ENCODE results near the gene C3orf38.
"Not testable (repeated sequence)": the region's sequence is repeated elsewhere in the genome, so short reads cannot be mapped to it uniquely, and the experiment has no call there.

The C3orf38 gene

DNA sequence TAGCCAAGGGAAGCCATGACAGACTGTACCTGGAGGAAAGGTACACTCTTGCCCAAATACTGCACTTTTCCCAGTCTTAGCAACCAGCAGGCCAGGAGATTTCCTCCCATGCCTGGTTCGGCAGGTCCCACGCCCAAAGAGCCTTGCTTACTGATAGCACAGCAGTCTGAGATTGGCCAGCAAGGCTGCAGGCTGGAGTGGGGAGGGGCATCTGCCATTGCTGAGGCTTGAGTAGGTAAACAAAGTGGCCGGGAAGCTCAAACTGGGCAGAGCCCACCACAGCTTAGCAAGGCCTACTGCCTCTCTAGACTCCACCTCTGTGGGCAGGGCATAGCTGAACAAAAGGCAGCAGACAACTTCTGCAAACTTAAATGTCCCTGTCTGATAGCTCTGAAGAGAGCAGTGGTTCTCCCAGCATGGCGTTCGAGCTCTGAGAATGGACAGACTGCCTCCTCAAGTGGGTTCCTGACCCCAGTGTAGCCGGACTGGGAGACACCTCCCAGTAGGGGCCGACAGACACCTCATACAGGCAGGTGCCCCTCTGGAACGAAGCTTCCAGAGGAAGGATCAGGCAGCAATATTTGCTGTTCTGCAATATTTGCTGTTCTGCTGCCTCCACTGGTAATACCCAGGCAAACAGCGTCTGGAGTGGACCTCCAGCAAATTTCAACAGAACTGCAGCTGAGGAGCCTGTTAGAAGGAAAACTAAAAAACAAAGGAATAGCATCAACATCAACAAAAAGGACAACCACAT lies 32.6 kb downstream of the C3orf38 start:
- H3K9me3 ChIP-seq (ENCODE audit: control insufficient read depth, insufficient read depth, low read length); H3K9ac ChIP-seq (ENCODE audit: low read depth, low read length); H3K4me1 ChIP-seq (ENCODE audit: insufficient read depth, low read length); H3K36me3 ChIP-seq (ENCODE audit: insufficient read depth, low read length): not testable (repeated sequence)

DNA sequence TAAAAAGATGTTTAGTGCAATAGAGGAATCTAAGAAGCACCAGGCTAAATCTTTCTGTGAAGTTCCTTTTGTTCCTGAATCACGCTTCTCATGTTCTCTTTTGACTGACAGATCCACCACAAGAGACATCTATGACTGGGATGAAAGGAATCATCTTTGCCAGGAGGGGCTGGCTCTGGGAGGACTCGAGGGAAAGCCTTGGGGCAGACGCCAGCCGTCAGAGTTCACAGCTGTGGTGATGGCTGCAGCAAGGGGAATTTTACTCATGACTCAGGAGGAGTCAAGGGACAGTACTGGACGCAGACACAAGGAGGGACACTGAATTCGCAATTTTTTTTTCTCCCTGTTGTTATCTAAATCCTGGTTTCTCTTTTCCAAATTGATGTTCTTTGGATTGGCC lies 38.7 kb downstream of the C3orf38 start:
- H3K36me3 ChIP-seq (ENCODE audit: insufficient read depth, low read length): no peaks in the 10 kb centered on the region
- H3K9me3 ChIP-seq (ENCODE audit: control insufficient read depth, insufficient read depth, low read length): peaks cover 6% of the 10 kb centered on the region; the same call in 1 of the 2 replicates
- no peaks in the 10 kb centered on the region for H3K4me1 ChIP-seq (ENCODE audit: insufficient read depth, low read length)
- no peak overlapping the region for H3K9ac ChIP-seq (ENCODE audit: low read depth, low read length)

DNA sequence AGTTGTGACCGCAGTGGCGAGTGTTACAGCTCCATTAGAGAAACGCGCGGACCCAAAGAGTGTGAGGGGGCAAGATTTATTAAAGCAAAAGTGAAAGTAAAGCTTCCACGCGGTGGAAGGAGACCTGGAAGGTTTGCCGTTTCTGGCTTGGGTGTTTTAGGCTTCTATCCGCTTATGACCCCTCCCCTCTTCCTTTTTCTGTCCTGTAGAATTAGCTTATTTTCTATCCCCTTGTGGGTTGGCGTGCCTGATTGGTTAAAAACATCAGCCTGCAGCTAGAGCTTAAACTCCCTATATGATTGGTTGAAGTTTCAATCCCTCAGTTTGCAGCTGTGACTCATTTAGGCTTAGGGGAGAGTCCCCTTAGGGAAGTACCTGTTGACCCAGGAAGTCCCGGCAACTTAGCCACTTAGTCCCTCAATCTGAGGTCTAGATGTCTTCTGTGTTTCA lies 39.6 kb downstream of the C3orf38 start:
- Histone ChIP-seq H3K9ac (ENCODE audit: low read depth, low read length) (no peak overlapping the region), H3K4me1 (ENCODE audit: insufficient read depth, low read length) (no peaks in the 10 kb centered on the region), H3K9me3 (ENCODE audit: control insufficient read depth, insufficient read depth, low read length) (peaks cover 6% of the 10 kb centered on the region; the same call in 1 of the 2 replicates), H3K36me3 (ENCODE audit: insufficient read depth, low read length) (no peaks in the 10 kb centered on the region)

DNA sequence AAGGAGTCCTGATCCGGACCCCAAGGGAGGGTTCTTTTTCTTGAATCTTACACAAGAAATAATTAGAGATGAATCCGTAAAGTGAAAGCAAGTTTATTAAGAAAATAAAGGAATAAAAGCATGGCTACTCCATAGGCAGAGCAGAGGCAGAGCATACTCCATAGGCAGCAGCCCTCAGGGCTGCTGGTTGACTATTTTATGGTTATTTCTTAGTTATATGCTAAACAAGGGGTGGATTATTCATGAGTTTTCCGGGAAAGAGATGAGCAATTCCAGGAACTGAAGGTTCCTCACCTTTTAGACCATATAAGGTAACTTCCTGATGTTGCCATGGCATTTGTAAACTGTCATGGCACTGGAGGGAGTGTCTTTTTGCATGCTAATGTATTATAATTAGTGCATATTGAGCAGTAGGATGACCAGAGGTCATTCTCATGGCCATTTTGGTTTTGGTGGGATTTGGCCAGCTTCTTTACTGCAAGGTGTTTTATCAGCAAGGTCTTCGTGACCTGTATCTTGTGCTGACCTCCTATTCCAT lies 42.2 kb downstream of the C3orf38 start:
- Histone ChIP-seq H3K4me1 (ENCODE audit: insufficient read depth, low read length) (peaks cover 8% of the 10 kb centered on the region), H3K36me3 (ENCODE audit: insufficient read depth, low read length) (no peaks in the 10 kb centered on the region), H3K9me3 (ENCODE audit: control insufficient read depth, insufficient read depth, low read length) (peaks cover 6% of the 10 kb centered on the region; the same call in 1 of the 2 replicates), H3K9ac (ENCODE audit: low read depth, low read length) (no peak overlapping the region)

DNA sequence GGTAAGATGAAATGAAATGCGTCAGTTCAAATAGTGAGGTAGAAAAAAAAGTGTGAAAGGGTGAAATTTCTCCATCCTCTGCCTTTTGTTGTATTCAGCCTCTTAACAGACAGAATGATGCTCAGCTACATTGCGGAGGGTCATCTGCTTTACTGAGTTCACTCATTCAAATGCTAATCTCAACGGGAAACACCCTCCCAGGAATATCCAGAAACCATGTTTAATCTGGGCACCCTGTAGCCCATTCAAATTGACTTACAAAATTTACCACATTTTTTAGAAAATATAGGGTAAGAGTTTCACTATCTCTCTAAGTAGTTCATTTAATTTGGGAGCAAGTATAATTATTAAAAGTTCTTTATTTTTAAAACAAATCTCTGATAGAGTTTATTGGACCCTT lies 42.9 kb downstream of the C3orf38 start:
- Histone ChIP-seq H3K9ac (ENCODE audit: low read depth, low read length) (no peak overlapping the region), H3K9me3 (ENCODE audit: control insufficient read depth, insufficient read depth, low read length) (peaks cover 6% of the 10 kb centered on the region; the same call in 1 of the 2 replicates), H3K36me3 (ENCODE audit: insufficient read depth, low read length) (no peaks in the 10 kb centered on the region), H3K4me1 (ENCODE audit: insufficient read depth, low read length) (peaks cover 11% of the 10 kb centered on the region)

DNA sequence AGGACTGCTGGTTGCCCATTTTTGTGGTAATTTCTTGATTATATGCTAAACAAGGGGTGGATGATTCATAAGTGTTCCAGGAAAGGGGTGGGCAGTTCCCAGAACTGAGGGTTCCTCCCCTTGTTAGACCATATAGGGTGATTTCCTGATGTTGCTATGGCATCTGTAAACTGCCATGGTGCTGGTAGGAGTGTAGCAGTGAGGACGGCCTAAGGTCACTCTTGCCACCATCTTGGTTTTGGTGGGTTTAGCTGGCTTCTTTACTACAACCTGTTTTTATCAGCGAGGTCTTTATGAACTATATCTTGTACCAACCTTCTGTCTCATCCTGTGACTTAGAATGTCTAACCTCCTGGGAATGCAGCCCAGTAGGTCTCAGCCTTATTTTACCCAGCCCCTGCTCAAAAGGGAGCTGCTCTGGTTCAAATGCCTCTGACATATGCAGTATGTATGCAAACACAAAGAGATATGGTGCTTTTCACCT lies 46.2 kb downstream of the C3orf38 start:
- Histone ChIP-seq H3K9ac (ENCODE audit: low read depth, low read length) (no peak overlapping the region), H3K4me1 (ENCODE audit: insufficient read depth, low read length) (peaks cover 18% of the 10 kb centered on the region), H3K9me3 (ENCODE audit: control insufficient read depth, insufficient read depth, low read length) (peaks cover 6% of the 10 kb centered on the region; the same call in 1 of the 2 replicates), H3K36me3 (ENCODE audit: insufficient read depth, low read length) (no peaks in the 10 kb centered on the region)

DNA sequence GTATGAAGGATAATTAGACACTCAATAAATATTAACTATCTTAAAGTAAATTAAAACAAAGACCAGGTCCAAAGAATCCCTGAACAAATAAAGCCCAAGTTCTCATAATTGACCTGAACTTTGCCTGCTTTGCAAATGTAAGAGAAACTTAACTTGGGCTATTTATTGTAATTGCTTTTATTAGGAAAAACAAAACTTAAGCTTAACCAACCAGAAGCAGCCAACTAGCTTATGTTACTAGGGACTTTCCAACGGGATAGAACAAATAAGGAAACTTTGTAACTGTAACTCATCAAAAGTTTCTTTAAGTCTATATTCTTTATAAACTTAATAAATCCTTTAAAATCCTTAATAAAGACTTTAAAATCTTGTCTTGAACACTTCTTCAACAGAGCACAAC lies 48.4 kb downstream of the C3orf38 start:
- H3K9ac ChIP-seq (ENCODE audit: low read depth, low read length): no peak overlapping the region
- no peaks in the 10 kb centered on the region for H3K36me3 ChIP-seq (ENCODE audit: insufficient read depth, low read length)
- no peaks in the 10 kb centered on the region for H3K9me3 ChIP-seq (ENCODE audit: control insufficient read depth, insufficient read depth, low read length)
- peaks cover 18% of the 10 kb centered on the region for H3K4me1 ChIP-seq (ENCODE audit: insufficient read depth, low read length)

DNA sequence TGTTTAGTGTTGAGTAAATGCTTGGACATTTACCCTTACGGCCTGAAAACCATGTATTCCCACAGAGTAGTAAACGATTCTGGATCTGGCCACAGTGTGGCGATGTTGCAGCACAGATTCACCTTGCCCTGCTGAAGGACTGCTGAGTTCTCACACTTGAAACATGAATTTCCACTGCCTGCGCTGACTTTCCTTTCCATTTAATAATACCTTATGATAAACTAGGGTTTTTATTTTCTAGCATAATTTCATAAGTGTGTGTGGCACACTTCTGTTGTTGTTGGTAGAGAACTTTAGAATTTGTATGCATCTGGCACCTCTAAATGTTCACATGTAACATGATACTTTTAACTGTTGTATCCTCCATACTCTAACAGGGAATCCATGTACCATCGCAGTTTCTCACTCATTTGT lies 53.9 kb downstream of the C3orf38 start:
- no peaks in the 10 kb centered on the region for H3K36me3 ChIP-seq (ENCODE audit: insufficient read depth, low read length)
- H3K4me1 ChIP-seq (ENCODE audit: insufficient read depth, low read length): 0 out of 2 replicates have a peak, but pooled peaks cover 4% of the 10 kb centered on the region
- H3K9me3 ChIP-seq (ENCODE audit: control insufficient read depth, insufficient read depth, low read length): no peaks in the 10 kb centered on the region
- no peak overlapping the region for H3K9ac ChIP-seq (ENCODE audit: low read depth, low read length)

All from ES-I3 (cell line).